Measurements from ENCODE around the gene NHLRC2. TPM values are rescaled to one million over a fixed set of nuclear protein-coding genes. Genes with fewer than 3 reads are reported as not detected.

Gene NHLRC2
- polyA plus RNA-seq, 3 donors: 2.8 to 6.9 (median 5.3) TPM

DNA sequence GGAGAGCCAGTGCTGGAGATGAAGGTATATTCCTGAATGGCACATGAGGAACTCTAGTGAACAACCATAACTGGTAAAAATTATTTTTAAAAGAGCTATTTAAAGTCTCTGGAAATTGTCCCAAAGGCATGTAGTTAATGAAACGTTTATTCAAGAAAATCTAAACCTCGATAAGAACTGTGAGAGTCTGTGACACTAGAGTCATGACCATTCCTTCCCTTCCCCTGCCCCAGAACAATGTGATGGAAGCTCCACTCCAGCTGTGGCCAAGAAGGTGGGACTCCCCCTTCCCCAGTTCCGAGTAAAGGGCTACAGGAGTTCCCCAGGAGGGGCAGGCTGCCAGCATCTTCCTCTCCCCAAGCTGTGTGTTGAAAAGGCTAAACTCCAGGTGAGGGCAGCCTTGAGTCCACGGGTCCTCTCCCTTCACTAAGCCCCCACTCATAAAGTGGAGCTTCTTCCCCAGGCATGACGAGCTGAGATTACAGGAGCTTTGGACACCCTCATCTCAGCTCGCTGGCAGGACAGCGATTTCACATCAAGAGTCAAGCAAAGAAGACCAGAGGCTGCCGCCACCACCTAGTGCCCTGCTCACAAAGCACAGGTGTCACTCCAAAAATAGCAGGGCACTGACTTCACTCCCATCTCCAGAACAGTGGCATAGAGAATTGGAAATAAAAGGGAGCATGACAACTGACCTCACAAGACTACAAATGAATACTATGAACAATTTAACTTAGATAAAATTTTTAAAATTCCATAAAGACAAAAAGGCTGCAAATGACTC is 68.5 kb downstream of the NHLRC2 start:
- intact Hi-C loops (cut with micrococcal nuclease): no loop called here
- Histone ChIP-seq H3K36me3 (replicated peaks in 1 of 2; ENCODE audit: control insufficient read depth in 1 of 2, insufficient read depth in 2 of 2, low read length in 2 of 2) (no peaks in the 10 kb centered on the region), H3K27me3 (ENCODE audit: control insufficient read depth in 2 of 2, insufficient read depth in 2 of 2, low read length in 2 of 2) (peaks cover 3 to 4% of the 10 kb centered on the region in 2 donors), H3K79me2 (ENCODE audit: insufficient read depth, low read length) (no peaks in the 10 kb centered on the region), H3K4me1 (ENCODE audit: control insufficient read depth in 1 of 2, insufficient read depth in 2 of 2, low read length in 2 of 2) (no peaks in the 10 kb centered on the region), H3K9me3 (replicated peaks in 1 of 2; ENCODE audit: control insufficient read depth in 1 of 2, insufficient read depth in 1 of 2, low read length in 2 of 2) (peaks cover 9 to 15% of the 10 kb centered on the region in 2 donors), H3K4me3 (replicated peaks in 1 of 3; ENCODE audit: low read depth in 2 of 3, low read length in 3 of 3) (no peak overlapping the region), H4K20me1 (ENCODE audit: insufficient read depth, low read length) (no peaks in the 10 kb centered on the region), H2AFZ (ENCODE audit: insufficient read depth, low read depth, low read length, poor library complexity, severe bottlenecking) (no peak overlapping the region), H3K27ac (ENCODE audit: low read depth in 1 of 2, low read length in 2 of 2) (no peak overlapping the region), H3K4me2 (replicated peaks; ENCODE audit: extremely low read depth, low read length, poor library complexity, severe bottlenecking) (no peak overlapping the region), H3K9ac (ENCODE audit: insufficient read depth, low read length, poor library complexity, severe bottlenecking) (no peak overlapping the region)
- Mint-ChIP-seq H3K27ac (peak overlapping the region in 1 of 7 donors; percentile 7), H3K4me3 (no peak overlapping the region), H3K9me3 (peaks cover 2 to 28% (median 16%) of the 10 kb centered on the region in 7 donors), H3K27me3 (ENCODE audit: low read depth in 3 of 3) (peaks cover 2 to 7% (median 4%) of the 10 kb centered on the region in 3 donors), H3K36me3 (no peaks in the 10 kb centered on the region), H3K4me1 (peaks cover 6% of the 10 kb centered on the region)
- TF ChIP-seq, protein P1, sequence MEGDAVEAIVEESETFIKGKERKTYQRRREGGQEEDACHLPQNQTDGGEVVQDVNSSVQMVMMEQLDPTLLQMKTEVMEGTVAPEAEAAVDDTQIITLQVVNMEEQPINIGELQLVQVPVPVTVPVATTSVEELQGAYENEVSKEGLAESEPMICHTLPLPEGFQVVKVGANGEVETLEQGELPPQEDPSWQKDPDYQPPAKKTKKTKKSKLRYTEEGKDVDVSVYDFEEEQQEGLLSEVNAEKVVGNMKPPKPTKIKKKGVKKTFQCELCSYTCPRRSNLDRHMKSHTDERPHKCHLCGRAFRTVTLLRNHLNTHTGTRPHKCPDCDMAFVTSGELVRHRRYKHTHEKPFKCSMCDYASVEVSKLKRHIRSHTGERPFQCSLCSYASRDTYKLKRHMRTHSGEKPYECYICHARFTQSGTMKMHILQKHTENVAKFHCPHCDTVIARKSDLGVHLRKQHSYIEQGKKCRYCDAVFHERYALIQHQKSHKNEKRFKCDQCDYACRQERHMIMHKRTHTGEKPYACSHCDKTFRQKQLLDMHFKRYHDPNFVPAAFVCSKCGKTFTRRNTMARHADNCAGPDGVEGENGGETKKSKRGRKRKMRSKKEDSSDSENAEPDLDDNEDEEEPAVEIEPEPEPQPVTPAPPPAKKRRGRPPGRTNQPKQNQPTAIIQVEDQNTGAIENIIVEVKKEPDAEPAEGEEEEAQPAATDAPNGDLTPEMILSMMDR (IDR thresholded peaks at IDR 0.05): no peak
- WGBS (ENCODE audit: insufficient coverage): 40% methylated on average over 4 of the region's 8 CpGs
- no peak for DNase-seq

DNA sequence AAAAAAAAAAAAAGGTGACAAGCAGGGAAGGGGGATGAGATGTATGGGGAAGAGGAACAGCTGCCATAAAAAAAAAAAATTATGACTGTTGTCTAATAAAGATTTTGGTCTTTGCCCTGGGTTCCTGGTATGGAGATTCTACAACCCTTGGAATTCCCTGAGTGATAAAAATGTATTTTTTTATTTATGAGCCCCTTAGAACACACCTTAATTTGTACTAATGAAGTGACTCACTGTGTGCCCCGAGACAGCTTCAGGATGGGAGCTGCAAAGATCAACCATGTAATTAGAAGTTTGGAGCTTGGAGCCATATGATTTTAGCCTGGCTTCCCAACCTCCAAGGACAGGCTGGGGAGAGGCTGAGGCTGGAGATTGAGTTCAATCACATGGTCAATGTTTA is 69.7 kb downstream of the NHLRC2 start:
- Mint-ChIP-seq H3K4me3 (no peak overlapping the region), H3K4me1 (peaks cover 12% of the 10 kb centered on the region), H3K9me3 (peaks cover 2 to 28% (median 16%) of the 10 kb centered on the region in 7 donors), H3K27me3 (ENCODE audit: low read depth in 3 of 3) (peaks cover 4 to 7% (median 4%) of the 10 kb centered on the region in 3 donors), H3K36me3 (no peaks in the 10 kb centered on the region), H3K27ac (no peak overlapping the region)
- Histone ChIP-seq H3K9me3 (replicated peaks in 1 of 2; ENCODE audit: control insufficient read depth in 1 of 2, insufficient read depth in 1 of 2, low read length in 2 of 2) (peaks cover 9 to 15% of the 10 kb centered on the region in 2 donors), H3K9ac (ENCODE audit: insufficient read depth, low read length, poor library complexity, severe bottlenecking) (no peak overlapping the region), H3K4me3 (replicated peaks in 1 of 3; ENCODE audit: low read depth in 2 of 3, low read length in 3 of 3) (no peak overlapping the region), H3K4me2 (replicated peaks; ENCODE audit: extremely low read depth, low read length, poor library complexity, severe bottlenecking) (no peak overlapping the region), H3K79me2 (ENCODE audit: insufficient read depth, low read length) (no peaks in the 10 kb centered on the region), H3K4me1 (ENCODE audit: control insufficient read depth in 1 of 2, insufficient read depth in 2 of 2, low read length in 2 of 2) (no peaks in the 10 kb centered on the region), H3K36me3 (replicated peaks in 1 of 2; ENCODE audit: control insufficient read depth in 1 of 2, insufficient read depth in 2 of 2, low read length in 2 of 2) (no peaks in the 10 kb centered on the region), H3K27me3 (ENCODE audit: control insufficient read depth in 2 of 2, insufficient read depth in 2 of 2, low read length in 2 of 2) (peaks cover 3 to 4% of the 10 kb centered on the region in 2 donors), H4K20me1 (ENCODE audit: insufficient read depth, low read length) (no peaks in the 10 kb centered on the region), H2AFZ (ENCODE audit: insufficient read depth, low read depth, low read length, poor library complexity, severe bottlenecking) (no peak overlapping the region), H3K27ac (ENCODE audit: low read depth in 1 of 2, low read length in 2 of 2) (no peak overlapping the region)
- TF ChIP-seq, protein P1 (IDR thresholded peaks at IDR 0.05): no peak
- DNase-seq: no peak
- intact Hi-C loops (cut with micrococcal nuclease): no loop called here
- 100% methylated on average over 1 of the region's 1 CpG for WGBS (ENCODE audit: insufficient coverage)

Data from CD14-positive monocyte (primary cell).